ENCODE results near the gene RBBP7. TPM values are rescaled to one million over a fixed set of nuclear protein-coding genes. Genes with fewer than 3 reads are reported as not detected.

Gene RBBP7
- total RNA-seq, 2 experiments from 2014 or later = 195 to 201 TPM

- peaks cover 35% of the 10 kb centered on the region for H3K36me3 Mint-ChIP-seq (ENCODE audit: low read depth)
Observed at GRCh38 chrX:16839852-16840460, 30.2 kb downstream of the RBBP7 start.

GRCh38 chrX:16839219-16839851, 30.8 kb downstream of the RBBP7 start:
- Mint-ChIP-seq H3K36me3 (ENCODE audit: low read depth) (peaks cover 33% of the 10 kb centered on the region), H3K4me3 (no peak overlapping the region), H3K4me1 (ENCODE audit: low read depth) (no peaks in the 10 kb centered on the region), H3K27me3 (ENCODE audit: low read depth) (no peaks in the 10 kb centered on the region), H3K9me3 (ENCODE audit: insufficient read depth) (no peaks in the 10 kb centered on the region), H3K27ac (no peak overlapping the region)
- CTCF ChIA-PET = interaction anchor here (1.3 kb wide), 1 partner anchor 13 kb away, joined by 6 read pairs; no protein-coding TSS in a partner anchor
- ATAC-seq (no peak), DNase-seq (no peak)
- POLR2A ChIA-PET = interaction anchor here (0.9 to 1.5 kb wide), 3 partner anchors 8 to 13 kb away, joined by 3 to 4 read pairs (median 3); no protein-coding TSS in a partner anchor

More at GRCh38 chrX:16839852-16840460, 30.2 kb downstream of the RBBP7 start:
- Mint-ChIP-seq H3K9me3 (ENCODE audit: insufficient read depth) (no peaks in the 10 kb centered on the region), H3K27ac (no peak overlapping the region), H3K27me3 (ENCODE audit: low read depth) (no peaks in the 10 kb centered on the region), H3K4me3 (no peak overlapping the region), H3K4me1 (ENCODE audit: low read depth) (no peaks in the 10 kb centered on the region)
- ChIA-PET POLR2A (interaction anchor here (1.5 kb wide), 1 partner anchor 11 kb away, joined by 3 read pairs; no protein-coding TSS in a partner anchor), CTCF (interaction anchor here (1.3 kb wide), 1 partner anchor 14 kb away, joined by 6 read pairs; no protein-coding TSS in a partner anchor)
- DNase-seq (no peak), ATAC-seq (no peak)

GRCh38 chrX:16838202-16839066, 31.7 kb downstream of the RBBP7 start:
- POLR2A ChIA-PET = interaction anchor here (0.9 to 1.0 kb wide), 2 partner anchors 9 to 14 kb away, joined by 3 to 4 read pairs; no protein-coding TSS in a partner anchor
- Mint-ChIP-seq H3K4me3 (no peak overlapping the region), H3K27ac (no peak overlapping the region)

GRCh38 chrX:16836371-16836770, 33.8 kb downstream of the RBBP7 start:
- POLR2A ChIA-PET = no interaction called here

More at GRCh38 chrX:16838202-16839066, 31.7 kb downstream of the RBBP7 start:
- DNase-seq = no peak
- Mint-ChIP-seq H3K4me1 (ENCODE audit: low read depth) (no peaks in the 10 kb centered on the region), H3K27me3 (ENCODE audit: low read depth) (no peaks in the 10 kb centered on the region), H3K36me3 (ENCODE audit: low read depth) (peaks cover 31% of the 10 kb centered on the region), H3K9me3 (ENCODE audit: insufficient read depth) (no peaks in the 10 kb centered on the region)
- CTCF ChIA-PET = interaction anchor here (1.3 to 1.5 kb wide), 2 partner anchors 12 kb away, joined by 4 to 6 read pairs; no protein-coding TSS in a partner anchor
- ATAC-seq = no peak

GRCh38 chrX:16834806-16835205, 35.4 kb downstream of the RBBP7 start:
- no peak overlapping the region for H3K27ac Mint-ChIP-seq
- CTCF ChIA-PET = interaction anchor here (1.2 to 1.5 kb wide), 2 partner anchors 9 to 17 kb away, joined by 3 to 8 read pairs; no protein-coding TSS in a partner anchor

More at GRCh38 chrX:16836371-16836770, 33.8 kb downstream of the RBBP7 start:
- Mint-ChIP-seq H3K4me1 (ENCODE audit: low read depth) (no peaks in the 10 kb centered on the region), H3K9me3 (ENCODE audit: insufficient read depth) (no peaks in the 10 kb centered on the region), H3K4me3 (no peak overlapping the region), H3K27me3 (ENCODE audit: low read depth) (no peaks in the 10 kb centered on the region), H3K27ac (peak overlapping the region; percentile 16), H3K36me3 (ENCODE audit: low read depth) (peaks cover 26% of the 10 kb centered on the region)
- DNase-seq (no peak), ATAC-seq (peak; percentile 59)
- CTCF ChIA-PET = interaction anchor here (1.3 kb wide), 1 partner anchor 29 kb away, joined by 3 read pairs; no protein-coding TSS in a partner anchor

GRCh38 chrX:16832301-16832700, 37.9 kb downstream of the RBBP7 start:
- Mint-ChIP-seq H3K9me3 (ENCODE audit: insufficient read depth) (no peaks in the 10 kb centered on the region), H3K36me3 (ENCODE audit: low read depth) (peaks cover 25% of the 10 kb centered on the region), H3K4me1 (ENCODE audit: low read depth) (no peaks in the 10 kb centered on the region), H3K27me3 (ENCODE audit: low read depth) (no peaks in the 10 kb centered on the region), H3K27ac (no peak overlapping the region), H3K4me3 (no peak overlapping the region)
- CTCF ChIA-PET = no interaction called here
- no peak for DNase-seq
- no peak for ATAC-seq
- POLR2A ChIA-PET = no interaction called here

More at GRCh38 chrX:16834806-16835205, 35.4 kb downstream of the RBBP7 start:
- no peaks in the 10 kb centered on the region for H3K4me1 Mint-ChIP-seq (ENCODE audit: low read depth)
- H3K36me3 Mint-ChIP-seq (ENCODE audit: low read depth) = peaks cover 24% of the 10 kb centered on the region
- no peak for DNase-seq
- POLR2A ChIA-PET = no interaction called here
- H3K4me3 Mint-ChIP-seq = no peak overlapping the region
- H3K9me3 Mint-ChIP-seq (ENCODE audit: insufficient read depth) = no peaks in the 10 kb centered on the region
- ATAC-seq = no peak
- H3K27me3 Mint-ChIP-seq (ENCODE audit: low read depth) = no peaks in the 10 kb centered on the region

GRCh38 chrX:16828124-16828908, 41.8 kb downstream of the RBBP7 start:
- CTCF ChIA-PET = interaction anchor here (3.6 to 3.7 kb wide), 2 partner anchors 55 to 219 kb away, joined by 25 read pairs; no protein-coding TSS in a partner anchor
- Mint-ChIP-seq H3K36me3 (ENCODE audit: low read depth) (peaks cover 22% of the 10 kb centered on the region), H3K27me3 (ENCODE audit: low read depth) (no peaks in the 10 kb centered on the region), H3K4me1 (ENCODE audit: low read depth) (peaks cover 6% of the 10 kb centered on the region), H3K9me3 (ENCODE audit: insufficient read depth) (no peaks in the 10 kb centered on the region), H3K27ac (no peak overlapping the region), H3K4me3 (no peak overlapping the region)
- DNase-seq (no peak), ATAC-seq (no peak)
- POLR2A ChIA-PET = interaction anchor here (1.1 kb wide), 1 partner anchor 11 kb away, joined by 3 read pairs; no protein-coding TSS in a partner anchor

GRCh38 chrX:16827225-16827624, 42.9 kb downstream of the RBBP7 start:
- DNase-seq (no peak), ATAC-seq (no peak)
- no peak overlapping the region for H3K4me3 Mint-ChIP-seq
- ChIA-PET POLR2A (interaction anchor here (0.7 kb wide), 1 partner anchor 29 kb away, joined by 3 read pairs; no protein-coding TSS in a partner anchor), CTCF (interaction anchor here (1.2 to 3.7 kb wide), 8 partner anchors 8 to 256 kb away, joined by 3 to 25 read pairs (median 6); no protein-coding TSS in a partner anchor)
- peaks cover 25% of the 10 kb centered on the region for H3K36me3 Mint-ChIP-seq (ENCODE audit: low read depth)
- no peaks in the 10 kb centered on the region for H3K9me3 Mint-ChIP-seq (ENCODE audit: insufficient read depth)
- no peak overlapping the region for H3K27ac Mint-ChIP-seq
- peaks cover 6% of the 10 kb centered on the region for H3K4me1 Mint-ChIP-seq (ENCODE audit: low read depth)
- no peaks in the 10 kb centered on the region for H3K27me3 Mint-ChIP-seq (ENCODE audit: low read depth)

GRCh38 chrX:16826207-16826606, 44.0 kb downstream of the RBBP7 start:
- ChIA-PET CTCF (interaction anchor here (0.7 to 3.7 kb wide), 21 partner anchors 9 to 417 kb away, joined by 3 to 25 read pairs (median 4); no protein-coding TSS in a partner anchor), POLR2A (no interaction called here)
- DNase-seq (peak; percentile 20), ATAC-seq (no peak)
- Mint-ChIP-seq H3K4me1 (ENCODE audit: low read depth) (peaks cover 6% of the 10 kb centered on the region), H3K27ac (no peak overlapping the region), H3K27me3 (ENCODE audit: low read depth) (no peaks in the 10 kb centered on the region), H3K36me3 (ENCODE audit: low read depth) (peaks cover 26% of the 10 kb centered on the region), H3K4me3 (no peak overlapping the region), H3K9me3 (ENCODE audit: insufficient read depth) (no peaks in the 10 kb centered on the region)

- CTCF ChIA-PET = interaction anchor here (1.0 to 3.7 kb wide), 16 partner anchors 9 to 418 kb away, joined by 3 to 25 read pairs (median 4); no protein-coding TSS in a partner anchor
- DNase-seq (no peak), ATAC-seq (no peak)
- POLR2A ChIA-PET = no interaction called here
- Mint-ChIP-seq H3K4me3 (no peak overlapping the region), H3K9me3 (ENCODE audit: insufficient read depth) (no peaks in the 10 kb centered on the region), H3K27me3 (ENCODE audit: low read depth) (no peaks in the 10 kb centered on the region), H3K4me1 (ENCODE audit: low read depth) (peaks cover 6% of the 10 kb centered on the region), H3K27ac (no peak overlapping the region), H3K36me3 (ENCODE audit: low read depth) (peaks cover 26% of the 10 kb centered on the region)
Observed at GRCh38 chrX:16825264-16826035, 44.7 kb downstream of the RBBP7 start.

Measured in activated CD8-positive, alpha-beta T cell treated with anti-CD3 and anti-CD28 coated beads, Interleukin-2, amount 10 ng/mL, durations not matched to agents 7 days and 5 days (primary cell).